Loucy (cell line): Measurements from ENCODE around the gene CCDC149.

Source experiments
- CTCF ChIP-seq: fragments of 200-600 bp; sonication (generic); conservative IDR thresholded peaks from 2 replicates; pipeline ENCODE4 v1.5.1; 2014; ENCODE audit warnings: mild to moderate bottlenecking, antibody characterized with exemption, low read length
- EZH2phosphoT487 ChIP-seq: fragments of 200-600 bp; IDR thresholded peaks from 2 replicates; pipeline ENCODE4 v1.6.1; 2018; ENCODE audit warnings: antibody characterized with exemption, mild to moderate bottlenecking, moderate library complexity, borderline replicate concordance

DNA sequence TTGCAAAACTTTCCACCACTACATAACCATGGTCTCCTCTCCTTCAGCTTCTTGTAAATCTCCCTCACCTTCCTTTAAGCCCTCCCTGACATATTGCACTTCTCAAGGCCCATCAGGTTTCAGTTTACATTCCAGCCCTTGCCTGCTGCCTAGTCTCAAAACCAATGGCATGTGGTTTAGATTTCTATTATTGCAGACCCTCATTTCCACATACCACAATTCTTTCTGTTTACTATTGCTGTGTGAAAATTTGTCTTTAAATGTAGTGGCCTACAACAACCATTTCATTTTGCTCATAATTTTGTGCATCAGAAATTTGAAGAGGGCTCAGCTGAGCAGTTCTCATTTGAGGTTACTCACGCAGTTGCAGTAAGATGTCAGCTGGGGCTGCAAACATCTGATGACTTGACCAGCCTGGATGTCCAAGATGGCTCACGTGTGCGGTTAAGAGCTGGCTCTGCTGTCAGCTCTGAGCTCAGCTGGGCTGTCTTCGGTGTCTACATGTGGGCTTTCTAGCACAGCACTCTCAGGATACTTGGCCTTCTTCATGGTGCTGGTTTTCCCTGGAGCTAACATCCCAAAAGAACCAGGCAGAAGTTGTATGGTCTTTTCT lies 147.4 kb downstream of the CCDC149 start:
- no peak for TF ChIP-seq CTCF
- TF ChIP-seq EZH2phosphoT487, result no peak
